HepG2 (cell line): ENCODE measurements around the gene CA7. TPM values are rescaled to one million over a fixed set of nuclear protein-coding genes. Genes with fewer than 3 reads are reported as not detected.
A peak's percentile ranks its signal among the peaks of the same experiment; 100 is the strongest.

ENCODE experiments used
- CBFB ChIP-seq: sonication (generic); formaldehyde crosslinking; IDR thresholded peaks from 2 replicates; pipeline ENCODE4 v1.4.0; 2020; ENCODE audit warnings: missing genetic modification reagents
- CBX5 ChIP-seq: sonication (generic); formaldehyde crosslinking; IDR thresholded peaks from 2 replicates; pipeline ENCODE4 v1.4.0; 2020; ENCODE audit warnings: missing genetic modification reagents, borderline replicate concordance
- MYNN ChIP-seq: sonication (generic); formaldehyde crosslinking; IDR thresholded peaks from 2 replicates; pipeline ENCODE4 v1.4.0; 2020; ENCODE audit warnings: mild to moderate bottlenecking, low read depth, missing genetic modification reagents
- NFE2L1 ChIP-seq: sonication (generic); formaldehyde crosslinking; IDR thresholded peaks from 2 replicates; pipeline ENCODE4 v1.4.0; 2020; ENCODE audit warnings: missing genetic modification reagents, mild to moderate bottlenecking, borderline replicate concordance
- SNAPC2 ChIP-seq: sonication (generic); formaldehyde crosslinking; IDR thresholded peaks from 2 replicates; pipeline ENCODE4 v1.8.1; 2022; ENCODE audit warnings: mild to moderate bottlenecking, missing genetic modification reagents
- ZBTB8A ChIP-seq: sonication (generic); formaldehyde crosslinking; IDR thresholded peaks from 2 replicates; pipeline ENCODE4 v1.4.0; 2020; ENCODE audit warnings: mild to moderate bottlenecking, low read depth, missing genetic modification reagents, borderline replicate concordance
- ZNF496 ChIP-seq: sonication (generic); formaldehyde crosslinking; IDR thresholded peaks from 2 replicates; pipeline ENCODE4 v1.8.1; 2023; ENCODE audit warnings: mild to moderate bottlenecking, moderate library complexity, missing genetic modification reagents; ENCODE audit not compliant: insufficient replicate concordance
- ZNF615 ChIP-seq: sonication (generic); formaldehyde crosslinking; IDR thresholded peaks from 2 replicates; pipeline ENCODE4 v1.5.0; 2020; ENCODE audit warnings: mild to moderate bottlenecking, missing genetic modification reagents, borderline replicate concordance
- ZSCAN22 ChIP-seq: sonication (generic); formaldehyde crosslinking; IDR thresholded peaks from 2 replicates; pipeline ENCODE4 v1.4.0; 2020; ENCODE audit warnings: mild to moderate bottlenecking, missing genetic modification reagents
- polyA plus RNA-seq, 8 experiments: library from polyadenylated mRNA; depleted of rRNA in 3 of 8; stranded (reverse) in 7 of 8; unstranded in 1 of 8; fragments of >200 nt; fragmentation: Illumina TruSeq in 4 of 8; extraction: Trizol in 4 of 8; gene quantifications; 2 replicates each; pipeline versions ENCODE4 v1.2.1 to v1.2.3, GENCODE V29; 2011 to 2016; ENCODE audit warnings: low read depth in 4 of 8, missing spikeins in 1 of 8, mixed read lengths in 1 of 8; ENCODE audit not compliant: insufficient read depth in 1 of 8
- total RNA-seq, 5 experiments: library from RNA; depleted of rRNA; stranded (reverse); fragments of >200 nt; fragmentation: Illumina TruSeq; extraction: Trizol; gene quantifications; 2 replicates each; pipeline ENCODE4 v1.2.3, GENCODE V29; 2016; ENCODE audit warnings: low read depth in 1 of 5
- TF ChIP-seq, protein P1 (sequence below): sonication (generic); formaldehyde crosslinking; IDR thresholded peaks from 2 replicates; pipeline ENCODE4 v1.5.0; 2020; ENCODE audit warnings: missing genetic modification reagents
- TF ChIP-seq, protein P2 (sequence below): sonication (generic); formaldehyde crosslinking; IDR thresholded peaks from 2 replicates; pipeline ENCODE4 v1.9.0; 2021; ENCODE audit warnings: missing genetic modification reagents, mild to moderate bottlenecking, borderline replicate concordance
- TF ChIP-seq, protein P3 (sequence below): sonication (generic); formaldehyde crosslinking; IDR thresholded peaks from 2 replicates; pipeline ENCODE4 v1.5.0; 2020; ENCODE audit warnings: missing genetic modification reagents
- TF ChIP-seq, protein P4 (sequence below): IDR thresholded peaks from 2 replicates; pipeline ENCODE4 v1.6.1; 2016; ENCODE audit warnings: missing compliant biosample characterization, missing genetic modification reagents, borderline replicate concordance
- TF ChIP-seq, protein P5 (sequence below): sonication (generic); formaldehyde crosslinking; IDR thresholded peaks from 2 replicates; pipeline ENCODE4 v1.4.0; 2020; ENCODE audit warnings: mild to moderate bottlenecking, missing genetic modification reagents
- TF ChIP-seq, protein P6 (sequence below): sonication (generic); formaldehyde crosslinking; IDR thresholded peaks from 2 replicates; pipeline ENCODE4 v1.5.0; 2020; ENCODE audit warnings: mild to moderate bottlenecking, missing genetic modification reagents
- TF ChIP-seq, protein P7 (sequence below): sonication (generic); formaldehyde crosslinking; IDR thresholded peaks from 2 replicates; pipeline ENCODE4 v1.4.0; 2020; ENCODE audit warnings: missing genetic modification reagents
- TF ChIP-seq, protein P8 (sequence below): IDR thresholded peaks from 2 replicates; pipeline ENCODE4 v1.6.1; 2016; ENCODE audit warnings: low read depth

The CA7 gene
- total and polyA plus RNA-seq, 2 of the 13 experiments (the other 11 are each of a cell fraction or from before 2014, with no cell fraction given) = not detected

DNA sequence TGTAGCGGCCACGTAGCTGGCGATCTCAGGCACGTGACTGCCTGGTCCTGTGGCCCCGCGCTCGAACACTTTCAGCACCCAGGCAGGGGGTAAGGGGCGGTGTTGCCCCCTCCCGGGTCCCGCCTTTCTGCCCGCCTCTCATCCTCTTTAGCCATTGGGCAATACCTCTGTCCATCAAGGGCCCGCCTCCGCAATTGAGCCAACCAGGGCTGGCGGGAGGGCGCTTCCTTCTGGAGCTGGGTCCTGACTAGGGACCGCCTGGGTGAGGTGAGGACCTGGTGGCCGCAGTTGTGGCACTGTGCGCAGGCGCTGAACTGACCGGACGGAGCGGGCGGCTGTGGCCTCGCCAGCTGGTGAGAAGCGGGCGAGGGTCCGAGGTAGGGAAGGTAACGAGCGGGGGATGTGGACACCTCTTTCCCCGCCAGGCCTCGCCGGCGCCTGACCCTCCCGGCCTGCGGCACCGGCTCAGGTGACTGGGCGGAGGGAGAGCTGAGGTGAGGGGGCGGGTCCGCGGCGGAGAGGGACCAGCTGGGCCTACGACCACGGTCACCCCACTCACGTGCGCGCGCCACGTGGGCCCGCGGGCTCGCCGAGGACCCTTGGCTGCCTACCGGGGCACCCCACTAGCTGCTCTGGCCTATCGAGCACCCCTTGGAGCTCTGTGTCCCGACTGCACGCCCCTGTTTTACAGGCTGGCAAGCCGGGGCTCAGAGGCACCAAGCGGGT is 36.2 kb downstream of the CA7 start, which contains the start of gene PDP2 (continued):
- peak; percentile 93; the same call in 1 of the 2 replicates for TF ChIP-seq SNAPC2 (CRISPR knock-in tag)
- TF ChIP-seq, protein P1, sequence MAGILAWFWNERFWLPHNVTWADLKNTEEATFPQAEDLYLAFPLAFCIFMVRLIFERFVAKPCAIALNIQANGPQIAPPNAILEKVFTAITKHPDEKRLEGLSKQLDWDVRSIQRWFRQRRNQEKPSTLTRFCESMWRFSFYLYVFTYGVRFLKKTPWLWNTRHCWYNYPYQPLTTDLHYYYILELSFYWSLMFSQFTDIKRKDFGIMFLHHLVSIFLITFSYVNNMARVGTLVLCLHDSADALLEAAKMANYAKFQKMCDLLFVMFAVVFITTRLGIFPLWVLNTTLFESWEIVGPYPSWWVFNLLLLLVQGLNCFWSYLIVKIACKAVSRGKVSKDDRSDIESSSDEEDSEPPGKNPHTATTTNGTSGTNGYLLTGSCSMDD = peak; percentile 60; the same call in 1 of the 2 replicates
- TF ChIP-seq, protein P2, sequence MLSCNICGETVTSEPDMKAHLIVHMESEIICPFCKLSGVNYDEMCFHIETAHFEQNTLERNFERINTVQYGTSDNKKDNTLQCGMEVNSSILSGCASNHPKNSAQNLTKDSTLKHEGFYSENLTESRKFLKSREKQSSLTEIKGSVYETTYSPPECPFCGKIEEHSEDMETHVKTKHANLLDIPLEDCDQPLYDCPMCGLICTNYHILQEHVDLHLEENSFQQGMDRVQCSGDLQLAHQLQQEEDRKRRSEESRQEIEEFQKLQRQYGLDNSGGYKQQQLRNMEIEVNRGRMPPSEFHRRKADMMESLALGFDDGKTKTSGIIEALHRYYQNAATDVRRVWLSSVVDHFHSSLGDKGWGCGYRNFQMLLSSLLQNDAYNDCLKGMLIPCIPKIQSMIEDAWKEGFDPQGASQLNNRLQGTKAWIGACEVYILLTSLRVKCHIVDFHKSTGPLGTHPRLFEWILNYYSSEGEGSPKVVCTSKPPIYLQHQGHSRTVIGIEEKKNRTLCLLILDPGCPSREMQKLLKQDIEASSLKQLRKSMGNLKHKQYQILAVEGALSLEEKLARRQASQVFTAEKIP (CRISPR knock-in tag) = no peak
- TF ChIP-seq ZBTB8A = peak; percentile 86; the same call in 1 of the 2 replicates
- TF ChIP-seq, protein P3, sequence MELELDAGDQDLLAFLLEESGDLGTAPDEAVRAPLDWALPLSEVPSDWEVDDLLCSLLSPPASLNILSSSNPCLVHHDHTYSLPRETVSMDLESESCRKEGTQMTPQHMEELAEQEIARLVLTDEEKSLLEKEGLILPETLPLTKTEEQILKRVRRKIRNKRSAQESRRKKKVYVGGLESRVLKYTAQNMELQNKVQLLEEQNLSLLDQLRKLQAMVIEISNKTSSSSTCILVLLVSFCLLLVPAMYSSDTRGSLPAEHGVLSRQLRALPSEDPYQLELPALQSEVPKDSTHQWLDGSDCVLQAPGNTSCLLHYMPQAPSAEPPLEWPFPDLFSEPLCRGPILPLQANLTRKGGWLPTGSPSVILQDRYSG (CRISPR knock-in tag) = peak; percentile 98
- peak; percentile 96 for TF ChIP-seq MYNN (CRISPR knock-in tag)
- TF ChIP-seq, protein P4, sequence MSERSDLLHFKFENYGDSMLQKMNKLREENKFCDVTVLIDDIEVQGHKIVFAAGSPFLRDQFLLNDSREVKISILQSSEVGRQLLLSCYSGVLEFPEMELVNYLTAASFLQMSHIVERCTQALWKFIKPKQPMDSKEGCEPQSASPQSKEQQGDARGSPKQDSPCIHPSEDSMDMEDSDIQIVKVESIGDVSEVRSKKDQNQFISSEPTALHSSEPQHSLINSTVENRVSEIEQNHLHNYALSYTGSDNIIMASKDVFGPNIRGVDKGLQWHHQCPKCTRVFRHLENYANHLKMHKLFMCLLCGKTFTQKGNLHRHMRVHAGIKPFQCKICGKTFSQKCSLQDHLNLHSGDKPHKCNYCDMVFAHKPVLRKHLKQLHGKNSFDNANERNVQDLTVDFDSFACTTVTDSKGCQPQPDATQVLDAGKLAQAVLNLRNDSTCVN (CRISPR knock-in tag) = peak; percentile 79; the same call in 1 of the 2 replicates
- TF ChIP-seq ZSCAN22 = 0 out of 2 replicates have a peak, but pooled peaks have one; percentile 78
- TF ChIP-seq, protein P5, sequence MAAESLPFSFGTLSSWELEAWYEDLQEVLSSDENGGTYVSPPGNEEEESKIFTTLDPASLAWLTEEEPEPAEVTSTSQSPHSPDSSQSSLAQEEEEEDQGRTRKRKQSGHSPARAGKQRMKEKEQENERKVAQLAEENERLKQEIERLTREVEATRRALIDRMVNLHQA (CRISPR knock-in tag) = no peak
- no peak for TF ChIP-seq ZNF496
- TF ChIP-seq, protein P6, sequence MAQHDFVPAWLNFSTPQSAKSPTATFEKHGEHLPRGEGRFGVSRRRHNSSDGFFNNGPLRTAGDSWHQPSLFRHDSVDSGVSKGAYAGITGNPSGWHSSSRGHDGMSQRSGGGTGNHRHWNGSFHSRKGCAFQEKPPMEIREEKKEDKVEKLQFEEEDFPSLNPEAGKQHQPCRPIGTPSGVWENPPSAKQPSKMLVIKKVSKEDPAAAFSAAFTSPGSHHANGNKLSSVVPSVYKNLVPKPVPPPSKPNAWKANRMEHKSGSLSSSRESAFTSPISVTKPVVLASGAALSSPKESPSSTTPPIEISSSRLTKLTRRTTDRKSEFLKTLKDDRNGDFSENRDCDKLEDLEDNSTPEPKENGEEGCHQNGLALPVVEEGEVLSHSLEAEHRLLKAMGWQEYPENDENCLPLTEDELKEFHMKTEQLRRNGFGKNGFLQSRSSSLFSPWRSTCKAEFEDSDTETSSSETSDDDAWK = no peak
- no peak for TF ChIP-seq ZNF615 (CRISPR knock-in tag)
- no peak; the same call in 1 of the 2 replicates for TF ChIP-seq CBX5 (CRISPR knock-in tag)
- TF ChIP-seq, protein P7, sequence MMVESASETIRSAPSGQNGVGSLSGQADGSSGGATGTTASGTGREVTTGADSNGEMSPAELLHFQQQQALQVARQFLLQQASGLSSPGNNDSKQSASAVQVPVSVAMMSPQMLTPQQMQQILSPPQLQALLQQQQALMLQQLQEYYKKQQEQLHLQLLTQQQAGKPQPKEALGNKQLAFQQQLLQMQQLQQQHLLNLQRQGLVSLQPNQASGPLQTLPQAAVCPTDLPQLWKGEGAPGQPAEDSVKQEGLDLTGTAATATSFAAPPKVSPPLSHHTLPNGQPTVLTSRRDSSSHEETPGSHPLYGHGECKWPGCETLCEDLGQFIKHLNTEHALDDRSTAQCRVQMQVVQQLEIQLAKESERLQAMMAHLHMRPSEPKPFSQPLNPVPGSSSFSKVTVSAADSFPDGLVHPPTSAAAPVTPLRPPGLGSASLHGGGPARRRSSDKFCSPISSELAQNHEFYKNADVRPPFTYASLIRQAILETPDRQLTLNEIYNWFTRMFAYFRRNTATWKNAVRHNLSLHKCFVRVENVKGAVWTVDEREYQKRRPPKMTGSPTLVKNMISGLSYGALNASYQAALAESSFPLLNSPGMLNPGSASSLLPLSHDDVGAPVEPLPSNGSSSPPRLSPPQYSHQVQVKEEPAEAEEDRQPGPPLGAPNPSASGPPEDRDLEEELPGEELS (CRISPR knock-in tag) = peak; percentile 8
- TF ChIP-seq CBFB (CRISPR knock-in tag) = peak; percentile 77; the same call in 1 of the 2 replicates
- TF ChIP-seq, protein P8, sequence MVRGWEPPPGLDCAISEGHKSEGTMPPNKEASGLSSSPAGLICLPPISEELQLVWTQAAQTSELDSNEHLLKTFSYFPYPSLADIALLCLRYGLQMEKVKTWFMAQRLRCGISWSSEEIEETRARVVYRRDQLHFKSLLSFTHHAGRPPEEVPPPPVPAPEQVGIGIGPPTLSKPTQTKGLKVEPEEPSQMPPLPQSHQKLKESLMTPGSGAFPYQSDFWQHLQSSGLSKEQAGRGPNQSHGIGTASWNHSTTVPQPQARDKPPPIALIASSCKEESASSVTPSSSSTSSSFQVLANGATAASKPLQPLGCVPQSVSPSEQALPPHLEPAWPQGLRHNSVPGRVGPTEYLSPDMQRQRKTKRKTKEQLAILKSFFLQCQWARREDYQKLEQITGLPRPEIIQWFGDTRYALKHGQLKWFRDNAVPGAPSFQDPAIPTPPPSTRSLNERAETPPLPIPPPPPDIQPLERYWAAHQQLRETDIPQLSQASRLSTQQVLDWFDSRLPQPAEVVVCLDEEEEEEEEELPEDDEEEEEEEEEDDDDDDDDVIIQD (CRISPR knock-in tag) = no peak
- peak; percentile 96 for TF ChIP-seq NFE2L1 (CRISPR knock-in tag)
